NCI-H1417 (cell line): Measurements from ENCODE around the gene GATAD2A.

Source experiments
- DNase-seq, 3 experiments: peaks; one replicate each; lab custom pipeline; 2025; lab: John Stamatoyannopoulos, UW

The GATAD2A gene

GRCh38 chr19:19513682-19514081, 108.2 kb downstream of the GATAD2A start:
- no peak for DNase-seq

- DNase-seq = no peak
These were observed 108.8 kb downstream of the GATAD2A start for GRCh38 chr19:19514215-19514657.

GRCh38 chr19:19514881-19515641, 109.6 kb downstream of the GATAD2A start, which contains the start of gene TSSK6:
TSS of gene TSSK6 (minus strand) at chr19:19515548. CDS start at chr19:19515427, 121 bp downstream.
- no peak for DNase-seq

GRCh38 chr19:19515642-19516519, 110.4 kb downstream of the GATAD2A start, which contains the start of gene NDUFA13:
TSS of gene NDUFA13 (plus strand) at chr19:19516225. CDS start at chr19:19516239, 14 bp downstream.
- peak; percentile 86 to 95 (median 89) for DNase-seq

- no peak for DNase-seq
These were observed 111.8 kb downstream of the GATAD2A start for GRCh38 chr19:19517235-19517619.

- DNase-seq = no peak
These were observed 115.5 kb downstream of the GATAD2A start for GRCh38 chr19:19520989-19521388.

DNA sequence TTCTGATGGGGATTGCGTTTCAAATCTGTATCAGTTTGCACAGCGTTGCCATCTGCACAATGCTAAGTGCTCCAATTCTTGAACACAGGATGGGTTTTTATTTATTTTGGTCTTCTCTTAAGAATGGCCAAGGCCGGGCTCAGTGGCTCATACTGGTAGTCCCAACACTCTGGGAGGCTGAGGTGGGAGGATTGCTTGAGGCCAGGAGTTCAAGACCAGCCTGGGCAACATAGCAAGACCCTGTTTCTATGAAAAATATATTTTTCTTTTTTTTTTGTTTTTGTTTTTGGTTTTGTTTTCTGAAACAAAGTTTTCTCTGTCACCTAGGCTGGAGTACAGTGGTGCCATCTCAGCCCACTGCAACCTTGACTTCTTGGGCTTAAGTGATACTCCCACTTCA, 117.7 kb downstream of the GATAD2A start:
- no peak for DNase-seq

GRCh38 chr19:19524053-19524452, 118.6 kb downstream of the GATAD2A start:
- no peak for DNase-seq

GRCh38 chr19:19525611-19526380, 120.3 kb downstream of the GATAD2A start:
- no peak for DNase-seq

- DNase-seq = no peak
These were observed 121.3 kb downstream of the GATAD2A start for GRCh38 chr19:19526581-19527370.

DNA sequence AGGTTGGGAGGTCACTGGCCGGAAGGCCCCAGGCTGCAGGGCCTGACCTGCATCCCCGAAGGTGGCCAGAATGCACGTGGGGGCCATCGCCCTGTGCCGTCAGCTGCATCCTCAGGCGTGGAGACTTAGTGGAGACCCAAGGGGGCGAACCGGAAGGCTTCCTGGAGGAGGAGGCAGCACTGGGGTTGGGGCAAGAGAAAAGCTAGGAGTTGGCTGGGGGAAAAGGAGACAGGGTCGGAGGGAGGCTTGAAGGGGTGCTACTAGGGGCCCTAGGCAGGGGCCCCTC, 121.8 kb downstream of the GATAD2A start:
- DNase-seq = no peak

DNA sequence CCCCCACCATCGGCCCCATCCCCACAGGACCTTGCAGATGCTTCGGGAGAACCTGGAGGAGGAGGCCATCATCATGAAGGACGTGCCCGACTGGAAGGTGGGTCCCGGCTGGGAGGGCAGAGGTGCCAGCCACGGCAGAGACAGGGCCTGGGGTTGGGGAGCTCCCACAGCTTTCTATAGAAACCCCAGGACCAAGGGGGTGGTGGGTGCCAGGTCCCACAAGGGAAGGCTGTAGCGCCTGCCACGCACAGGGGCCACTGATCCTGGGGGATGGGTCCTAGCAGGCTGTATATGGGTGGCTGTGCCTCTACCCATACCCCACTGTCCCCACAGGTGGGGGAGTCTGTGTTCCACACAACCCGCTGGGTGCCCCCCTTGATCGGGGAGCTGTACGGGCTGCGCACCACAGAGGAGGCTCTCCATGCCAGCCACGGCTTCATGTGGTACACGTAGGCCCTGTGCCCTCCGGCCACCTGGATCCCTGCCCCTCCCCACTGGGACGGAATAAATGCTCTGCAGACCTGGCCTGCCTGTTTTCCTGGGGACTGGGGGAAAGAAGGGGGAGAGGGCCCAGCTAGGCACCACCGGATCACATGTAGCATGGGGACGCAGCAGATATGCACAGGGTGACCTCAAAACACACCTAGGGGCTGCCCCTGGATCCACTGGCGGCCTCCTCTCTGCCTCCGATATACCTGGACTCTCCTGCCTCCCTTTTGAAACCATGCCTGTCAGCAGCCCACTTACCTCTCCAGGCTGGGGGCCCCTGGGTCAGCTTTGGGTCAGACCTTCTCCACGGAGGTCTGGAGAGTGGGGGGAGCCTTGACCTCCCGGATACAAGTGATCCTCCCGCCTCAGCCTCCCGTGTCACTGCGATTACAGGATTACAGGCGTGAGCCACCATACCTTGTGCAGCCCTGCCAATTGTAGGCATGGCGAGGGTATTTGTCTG, 122.5 kb downstream of the GATAD2A start:
- DNase-seq = no peak

DNA sequence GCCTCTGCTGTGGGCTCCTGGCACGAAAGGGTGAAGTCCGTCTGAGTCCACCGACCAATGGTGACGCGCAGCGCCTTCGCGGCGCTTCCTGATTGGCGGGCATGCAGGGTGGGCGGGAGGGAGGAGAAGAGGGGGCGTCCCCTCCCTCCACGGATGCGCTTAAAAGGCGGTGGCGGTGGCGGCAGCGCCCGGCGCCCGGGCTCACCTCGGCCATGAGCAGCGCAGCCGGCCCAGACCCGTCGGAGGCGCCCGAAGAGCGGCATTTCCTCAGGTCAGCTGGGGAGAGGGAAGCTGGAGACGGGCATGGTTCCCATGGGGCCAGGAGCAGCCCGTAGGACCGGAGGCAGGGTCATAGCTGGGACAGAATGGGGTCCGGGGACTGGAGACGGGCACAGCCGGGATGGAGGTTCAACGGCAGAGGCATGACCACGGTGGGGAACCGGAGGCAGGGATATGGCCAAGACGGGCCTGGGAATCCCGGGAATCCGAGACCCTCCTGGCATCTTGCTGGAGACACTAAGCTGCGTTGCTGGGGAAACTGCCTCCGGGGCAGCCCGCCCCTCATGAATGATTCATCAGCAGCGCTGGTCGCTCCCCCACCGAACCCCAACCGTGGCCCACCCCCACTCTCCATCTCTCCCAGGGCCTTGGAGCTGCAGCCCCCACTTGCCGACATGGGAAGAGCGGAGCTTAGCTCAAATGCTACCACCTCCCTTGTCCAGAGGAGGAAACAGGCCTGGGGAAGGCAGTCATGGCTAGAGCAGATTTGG, 123.4 kb downstream of the GATAD2A start, which contains the start of gene YJEFN3:
Gene YJEFN3, plus strand, starts transcription at position 191 of the 770 bp plus-strand sequence. Its CDS starts 22 bp downstream, at position 213.
- DNase-seq = no peak

DNA sequence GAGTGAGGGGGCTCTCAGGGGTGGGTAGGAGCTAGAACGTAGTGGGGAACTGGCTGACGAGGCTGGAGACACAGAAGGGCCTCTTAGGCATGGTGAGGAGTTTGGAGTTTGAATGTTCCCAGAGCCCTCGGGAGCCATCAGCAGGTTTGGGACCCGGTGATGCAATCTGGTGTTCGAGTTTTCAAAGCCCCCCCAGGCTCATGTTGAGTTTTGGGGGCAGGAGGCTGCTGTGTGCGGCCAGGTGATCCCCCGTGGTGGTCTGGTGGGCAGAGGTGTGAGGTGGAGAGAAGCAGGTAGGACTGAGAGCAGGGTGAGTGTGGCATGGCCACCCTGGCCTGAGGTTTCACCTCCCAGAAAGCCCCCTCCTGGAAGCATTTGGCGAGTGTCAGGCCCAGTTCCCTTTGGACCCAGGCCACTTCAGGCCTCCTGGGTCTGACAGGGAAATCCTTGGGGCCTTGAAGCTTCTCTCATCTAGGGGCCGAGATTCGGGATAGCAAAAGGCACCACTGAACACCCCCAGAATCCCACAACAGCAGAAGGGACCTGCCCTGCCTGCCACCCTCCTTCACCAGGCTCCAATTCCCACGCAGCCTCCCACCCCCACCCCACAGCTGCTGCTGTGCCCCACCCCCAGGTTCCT, 124.4 kb downstream of the GATAD2A start:
- no peak for DNase-seq

DNA sequence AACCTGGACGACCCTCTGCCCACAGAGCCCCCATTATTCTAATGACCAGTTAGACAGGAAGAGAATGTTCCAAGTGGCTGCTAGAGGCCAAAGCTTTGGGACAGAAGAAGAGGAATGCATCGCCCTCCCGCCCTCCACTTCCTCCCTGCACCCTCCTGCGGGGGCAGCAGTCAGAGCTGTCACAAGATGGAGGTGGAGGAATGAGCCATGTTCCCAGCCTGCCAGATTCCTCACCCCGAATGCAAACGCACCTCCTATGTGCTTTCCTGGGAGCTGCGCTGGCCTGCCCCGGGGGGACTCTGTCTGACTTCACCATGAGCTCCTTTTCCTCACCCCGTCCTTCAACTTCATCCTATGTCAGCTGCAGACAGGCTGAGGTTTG, 124.9 kb downstream of the GATAD2A start:
- no peak for DNase-seq

DNA sequence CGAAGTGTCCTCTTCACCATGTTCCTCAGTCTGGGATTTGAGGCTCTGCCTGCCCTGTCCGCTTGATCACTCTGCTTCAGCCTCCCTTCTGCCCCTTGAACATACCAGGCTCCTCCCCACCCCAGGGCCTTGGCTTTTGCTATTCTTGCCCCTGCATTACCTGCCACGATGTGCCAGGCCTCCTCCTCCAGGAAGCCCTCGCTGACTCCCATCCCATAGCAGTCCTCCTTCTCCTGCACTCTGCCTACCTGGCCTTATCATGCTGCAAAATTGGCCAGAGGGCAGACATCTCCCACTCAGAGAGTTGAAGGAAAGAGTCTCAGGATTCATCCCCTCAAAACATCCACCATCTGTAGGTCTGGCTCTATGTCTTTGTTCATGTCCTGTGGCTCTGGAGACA, 125.4 kb downstream of the GATAD2A start:
- DNase-seq = no peak

GRCh38 chr19:19531951-19532805, 126.7 kb downstream of the GATAD2A start:
- DNase-seq = peak; percentile 65 to 78 (median 67)
